Naive thymus-derived CD4-positive, alpha-beta T cell (primary cell): Measurements from ENCODE around the gene SP7. TPM values are rescaled to one million over a fixed set of nuclear protein-coding genes. Genes with fewer than 3 reads are reported as not detected.

Experiments used
- ATAC-seq: fragments of 150-1000 bp; cut with Tn5 transposase; 2 replicates; pipeline ENCODE4 v1.10.0; 2021; ENCODE audit warnings: mild to moderate bottlenecking, moderate library complexity
- CTCF ChIA-PET: fragments of 350-600 bp; sonication (Branson Sonifier 250); formaldehyde crosslinking; loops from one replicate; lab custom pipeline; 2021; ENCODE audit warnings: antibody characterized with exemption; lab: Charles Lee
- POLR2A ChIA-PET: fragments of 350-600 bp; sonication (Branson Sonifier 250); formaldehyde crosslinking; loops from one replicate; lab custom pipeline; 2021; ENCODE audit warnings: antibody characterized with exemption, inconsistent platforms; lab: Charles Lee
- DNase-seq, 9 donors: peaks; one replicate each; pipeline versions ENCODE4 v3.0.0 to v3.0.0-alpha.2; 2020 to 2022; ENCODE audit warnings: mixed read lengths in 1 of 9
- H3K27ac ChIP-seq: one replicate; pipeline ENCODE4 v1.7.0; 2013; ENCODE audit warnings: mild to moderate bottlenecking, low read depth, low read length, moderate library complexity
- H3K27me3 ChIP-seq, 2 donors: one replicate each; pipeline ENCODE4 v1.7.0; 2013; ENCODE audit warnings: low read length in 2 of 2, mild to moderate bottlenecking in 2 of 2, moderate library complexity in 2 of 2; ENCODE audit not compliant: control insufficient read depth in 2 of 2, insufficient read depth in 2 of 2
- H3K36me3 ChIP-seq, 3 experiments: 1 replicate in 2 of 3; 2 replicates in 1 of 3; pipeline ENCODE4 v1.7.0; 2013; ENCODE audit warnings: low read length in 3 of 3, mild to moderate bottlenecking in 3 of 3, moderate library complexity in 1 of 3; ENCODE audit not compliant: insufficient read depth in 3 of 3, control insufficient read depth in 2 of 3
- H3K4me1 ChIP-seq, 2 donors: one replicate each; pipeline ENCODE4 v1.7.0; 2013; ENCODE audit warnings: low read length in 2 of 2, mild to moderate bottlenecking in 2 of 2, moderate library complexity in 1 of 2; ENCODE audit not compliant: control insufficient read depth in 2 of 2, insufficient read depth in 2 of 2
- H3K4me3 ChIP-seq: 2 replicates; pipeline ENCODE4 v1.7.0; 2013; ENCODE audit warnings: mild to moderate bottlenecking, low read length
- H3K9me3 ChIP-seq, 3 experiments: 1 replicate in 2 of 3; 2 replicates in 1 of 3; pipeline ENCODE4 v1.7.0; 2013; ENCODE audit warnings: low read length in 3 of 3; ENCODE audit not compliant: control insufficient read depth in 2 of 3
- H3K27ac Mint-ChIP-seq, 9 donors: one replicate each; pipeline ENCODE4 v1.8.0; 2020 to 2022; ENCODE audit warnings: mixed read lengths in 9 of 9, mild to moderate bottlenecking in 8 of 9, moderate library complexity in 5 of 9, inconsistent platforms in 2 of 9
- H3K27me3 Mint-ChIP-seq, 5 donors: one replicate each; pipeline ENCODE4 v1.8.0; 2021 to 2022; ENCODE audit warnings: mixed read lengths in 5 of 5, mild to moderate bottlenecking in 1 of 5
- H3K36me3 Mint-ChIP-seq, 5 donors: one replicate each; pipeline ENCODE4 v1.8.0; 2020 to 2022; ENCODE audit warnings: mixed read lengths in 5 of 5, mild to moderate bottlenecking in 3 of 5, inconsistent platforms in 1 of 5
- H3K4me1 Mint-ChIP-seq, 7 donors: one replicate each; pipeline ENCODE4 v1.8.0; 2020 to 2022; ENCODE audit warnings: mixed read lengths in 7 of 7, mild to moderate bottlenecking in 3 of 7, inconsistent platforms in 1 of 7
- H3K4me3 Mint-ChIP-seq, 10 donors: one replicate each; pipeline ENCODE4 v1.8.0; 2020 to 2022; ENCODE audit warnings: mild to moderate bottlenecking in 10 of 10, mixed read lengths in 10 of 10, moderate library complexity in 6 of 10, inconsistent platforms in 2 of 10
- H3K9me3 Mint-ChIP-seq, 11 donors: one replicate each; pipeline ENCODE4 v1.8.0; 2020 to 2022; ENCODE audit warnings: mixed read lengths in 11 of 11, mild to moderate bottlenecking in 4 of 11, inconsistent platforms in 1 of 11, moderate library complexity in 1 of 11
- intact Hi-C, 2 donors: fragments of 100-400 bp; cut with micrococcal nuclease; formaldehyde crosslinking; loops; one replicate each; pipeline ENCODE4 v1.15.1; 2023
- polyA plus RNA-seq, 2 donors: library from polyadenylated mRNA; unstranded; fragments of 300-500 nt; fragmentation: Illumina TruSeq; gene quantifications; one replicate each; pipeline ENCODE4 v1.2.3, GENCODE V29; 2021
- total RNA-seq, 6 experiments: library from RNA in 5 of 6; stranded (reverse) in 5 of 6; gene quantifications; 1 replicate in 5 of 6; 2 replicates in 1 of 6; pipeline ENCODE4 v1.2.3 and lab custom pipeline; 2021 to 2026

Gene SP7
- total and polyA plus RNA-seq, 7 experiments from 2014 or later: 0.13 to 0.18 TPM; not detected in 5

DNA sequence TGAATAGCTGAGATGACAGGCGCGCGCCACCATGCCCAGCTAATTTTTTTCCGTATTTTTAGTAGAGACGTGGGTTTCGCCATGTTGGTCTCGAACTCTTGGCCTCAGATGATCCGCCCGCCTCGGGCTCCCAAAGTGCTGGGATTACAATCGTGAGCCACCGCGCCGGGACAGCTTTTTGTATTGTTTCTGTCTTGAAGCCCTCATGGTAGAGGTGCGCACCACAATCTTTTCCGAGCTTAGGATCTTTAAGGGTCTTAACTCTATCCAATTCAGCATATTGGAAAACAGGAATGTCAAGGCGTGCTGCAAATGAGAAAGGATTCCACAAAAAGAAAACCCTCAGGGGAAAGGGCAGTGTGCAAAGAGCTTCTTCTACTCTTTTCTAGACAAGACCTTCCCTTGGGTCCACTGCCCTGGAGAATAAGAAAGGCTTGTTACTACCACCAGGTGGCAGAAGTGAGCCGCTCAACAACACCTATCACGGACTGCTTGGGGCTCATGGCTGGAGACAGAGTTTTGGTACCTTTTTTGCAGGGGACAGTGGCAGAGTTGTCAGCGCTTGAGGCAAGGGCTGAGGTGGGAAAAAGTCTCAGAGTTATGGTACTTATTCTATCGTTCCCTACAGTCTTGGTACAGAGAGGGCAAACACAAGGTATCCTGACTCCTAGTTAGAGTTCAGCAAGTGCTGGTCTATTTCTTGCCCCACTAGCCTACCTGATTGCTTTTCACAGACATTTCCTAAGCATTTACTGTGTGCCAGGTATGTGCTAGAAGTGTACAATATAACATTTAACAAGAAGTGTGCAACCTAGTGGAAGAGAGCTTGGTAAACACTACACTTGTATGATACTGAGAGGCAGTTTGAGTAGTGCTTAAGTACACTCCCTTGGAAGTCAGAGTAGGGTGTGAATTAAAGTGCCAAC, 16.4 kb upstream of the SP7 start:
- H3K4me3 Mint-ChIP-seq: peak overlapping the region in 2 of 10 donors; percentile 14 to 32
- POLR2A ChIA-PET: interaction anchor here (0.7 to 1.7 kb wide), 11 partner anchors 9 to 156 kb away, joined by 3 to 8 read pairs (median 3); partner anchors contain the start of genes SP1 and TARBP2

DNA sequence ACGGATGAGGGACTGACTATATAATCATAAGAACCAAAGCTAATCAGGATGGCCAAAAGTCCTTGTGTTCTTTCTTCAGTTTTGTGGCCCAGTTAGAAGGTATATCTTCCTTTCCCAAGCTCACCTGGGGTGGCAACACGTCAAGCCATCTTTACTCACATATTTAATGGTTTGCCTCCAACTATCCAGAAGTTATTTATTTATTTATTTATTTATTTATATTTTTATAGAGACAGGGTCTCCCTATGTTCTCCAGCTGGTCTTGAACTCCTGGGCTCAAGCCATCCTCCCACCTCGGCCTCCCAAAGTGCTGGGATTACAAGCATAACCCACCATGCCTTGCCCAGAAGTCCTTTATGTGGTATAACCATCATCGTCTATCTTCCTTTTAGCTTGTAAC, 11.8 kb upstream of the SP7 start:
- H3K27ac Mint-ChIP-seq: no peak overlapping the region
- no peaks in the 10 kb centered on the region for H3K9me3 Mint-ChIP-seq
- Histone ChIP-seq H3K4me1 (peaks cover 3 to 10% of the 10 kb centered on the region in 2 donors), H3K27me3 (no peaks in the 10 kb centered on the region), H3K9me3 (no peaks in the 10 kb centered on the region), H3K27ac (no peak overlapping the region), H3K4me3 (no peak overlapping the region), H3K36me3 (no peaks in the 10 kb centered on the region)
- ChIA-PET POLR2A (interaction anchor here (1.1 to 1.2 kb wide), 2 partner anchors 31 to 93 kb away, joined by 4 read pairs; no protein-coding TSS in a partner anchor), CTCF (interaction anchor here (0.6 to 1.1 kb wide), 9 partner anchors 18 to 165 kb away, joined by 3 to 7 read pairs (median 3); partner anchors contain the start of gene AAAS)
- peaks cover 15 to 29% (median 23%) of the 10 kb centered on the region in 7 donors for H3K4me1 Mint-ChIP-seq
- intact Hi-C loops: no loop called here
- no peak for ATAC-seq
- H3K4me3 Mint-ChIP-seq: no peak overlapping the region
- no peaks in the 10 kb centered on the region for H3K27me3 Mint-ChIP-seq
- no peaks in the 10 kb centered on the region for H3K36me3 Mint-ChIP-seq
- no peak for DNase-seq

More for the DNA sequence above, 16.4 kb upstream of the SP7 start:
- Histone ChIP-seq H3K27me3 (no peaks in the 10 kb centered on the region), H3K4me3 (no peak overlapping the region), H3K4me1 (peaks cover 0 to 3% of the 10 kb centered on the region in 2 donors), H3K9me3 (no peaks in the 10 kb centered on the region), H3K36me3 (no peaks in the 10 kb centered on the region), H3K27ac (no peak overlapping the region)
- ATAC-seq (peak; percentile 99), DNase-seq (peak; percentile 58 to 87 (median 82))
- Mint-ChIP-seq H3K9me3 (no peaks in the 10 kb centered on the region), H3K27ac (peak overlapping the region in 6 of 9 donors; percentile 4 to 52 (median 12)), H3K27me3 (no peaks in the 10 kb centered on the region), H3K4me1 (peaks cover 5 to 13% (median 6%) of the 10 kb centered on the region in 7 donors), H3K36me3 (no peaks in the 10 kb centered on the region)
- CTCF ChIA-PET: interaction anchor here (0.5 to 4.8 kb wide), 31 partner anchors 9 to 254 kb away, joined by 3 to 75 read pairs (median 4); partner anchors contain the start of genes AMHR2, NPFF, SP1 and TARBP2
- intact Hi-C loops: loop anchor here (1.0 kb wide), 5 partner anchors 27 to 156 kb away; partner anchors contain the start of gene PRR13 (in 1 of the 2)

DNA sequence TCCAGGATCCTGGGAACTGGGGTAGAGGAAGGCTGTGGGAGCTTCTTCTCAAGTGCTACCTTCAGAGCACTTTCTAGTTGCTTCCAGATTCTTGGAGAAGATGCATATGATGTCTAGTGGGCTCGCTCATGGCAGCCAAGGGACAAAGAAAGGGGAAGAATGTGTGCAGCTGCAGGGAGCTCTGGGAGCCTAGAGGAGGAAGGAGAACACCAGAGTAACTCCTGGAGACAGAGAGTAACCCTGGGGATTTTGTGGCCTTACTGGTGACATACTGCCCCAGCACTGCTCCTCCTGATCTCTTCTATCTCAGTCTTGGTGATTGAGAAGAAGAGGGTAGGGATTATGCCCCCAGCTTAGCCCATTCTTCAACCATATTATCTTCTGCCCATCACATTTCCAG, 10.3 kb upstream of the SP7 start:
- Mint-ChIP-seq H3K4me3 (peak overlapping the region in 4 of 10 donors; percentile 9 to 97 (median 76)), H3K27ac (peak overlapping the region in 2 of 9 donors; percentile 39 to 41), H3K4me1 (peaks cover 11 to 25% (median 17%) of the 10 kb centered on the region in 7 donors), H3K9me3 (no peaks in the 10 kb centered on the region), H3K36me3 (no peaks in the 10 kb centered on the region), H3K27me3 (peaks cover 0 to under 1% (median 0%) of the 10 kb centered on the region in 5 donors)
- Histone ChIP-seq H3K4me3 (no peak overlapping the region), H3K4me1 (peaks cover 0 to 10% of the 10 kb centered on the region in 2 donors), H3K9me3 (no peaks in the 10 kb centered on the region), H3K27me3 (no peaks in the 10 kb centered on the region), H3K27ac (no peak overlapping the region), H3K36me3 (no peaks in the 10 kb centered on the region)
- intact Hi-C loops: no loop called here
- DNase-seq (no peak), ATAC-seq (no peak)
- ChIA-PET CTCF (interaction anchor here (0.7 to 3.0 kb wide), 8 partner anchors 15 to 187 kb away, joined by 3 to 90 read pairs (median 4); partner anchors contain the start of gene AAAS), POLR2A (interaction anchor here (1.1 kb wide), 1 partner anchor 74 kb away, joined by 5 read pairs; no protein-coding TSS in a partner anchor)

DNA sequence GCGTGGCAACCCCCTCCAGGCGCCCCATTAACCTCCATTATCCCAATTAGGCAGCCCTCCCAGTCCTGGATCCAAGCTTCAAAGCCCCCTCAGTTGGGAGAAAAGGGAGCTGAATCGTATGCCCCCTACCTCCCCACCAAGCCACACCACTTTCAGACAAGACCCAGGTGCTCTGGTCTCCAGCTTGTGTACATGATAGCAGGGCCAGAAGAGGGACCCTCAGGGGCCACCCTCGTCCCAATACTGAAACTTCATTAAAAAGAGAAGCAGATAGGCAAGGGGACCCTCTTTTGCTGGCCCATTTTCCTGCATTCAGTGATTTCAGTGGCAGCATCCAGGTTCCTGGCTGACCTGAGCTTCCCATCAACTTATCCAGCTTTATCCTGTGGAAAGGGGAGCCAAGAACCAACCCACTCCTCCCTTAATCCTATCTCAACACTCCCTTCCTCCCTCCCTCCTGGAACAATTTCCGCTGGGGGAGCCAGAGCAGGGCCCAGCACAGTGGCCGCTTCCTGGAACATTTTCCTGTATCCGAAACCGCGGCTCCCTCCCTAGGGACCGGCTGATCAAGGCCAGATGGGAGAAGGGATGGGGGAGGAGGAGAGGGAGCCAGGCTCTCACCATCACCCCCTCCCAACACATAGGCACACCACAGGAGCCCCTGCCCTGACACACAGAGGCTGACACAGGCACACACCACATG, 9.5 kb upstream of the SP7 start:
- DNase-seq: no peak
- H3K9me3 ChIP-seq: no peaks in the 10 kb centered on the region
- H3K27me3 ChIP-seq: no peaks in the 10 kb centered on the region
- Mint-ChIP-seq H3K9me3 (no peaks in the 10 kb centered on the region), H3K4me1 (peaks cover 11 to 25% (median 17%) of the 10 kb centered on the region in 7 donors), H3K4me3 (peak overlapping the region; percentile 91 to 100 (median 97)), H3K27ac (peak overlapping the region in 7 of 9 donors; percentile 28 to 91 (median 90)), H3K36me3 (no peaks in the 10 kb centered on the region), H3K27me3 (peaks cover 0 to 7% (median 0%) of the 10 kb centered on the region in 5 donors)
- intact Hi-C loops: loop anchor here (1.0 to 2.0 kb wide), 9 partner anchors 21 to 279 kb away; partner anchors contain the start of genes MYG1 (in 1 of the 2), PFDN5 (in 1 of the 2) and TARBP2 (in 1 of the 2)
- peak overlapping the region; percentile 79 for H3K4me3 ChIP-seq
- H3K4me1 ChIP-seq: peaks cover 0 to 10% of the 10 kb centered on the region in 2 donors
- ChIA-PET POLR2A (interaction anchor here (0.6 to 3.1 kb wide), 10 partner anchors 10 to 175 kb away, joined by 3 to 52 read pairs (median 4); partner anchors contain the start of gene AAAS), CTCF (interaction anchor here (0.5 to 3.0 kb wide), 26 partner anchors 11 to 1822 kb away, joined by 3 to 90 read pairs (median 4); partner anchors contain the start of genes AAAS, IGFBP6 and MYG1)
- H3K27ac ChIP-seq: peak overlapping the region; percentile 66
- H3K36me3 ChIP-seq: no peaks in the 10 kb centered on the region
- ATAC-seq: peak; percentile 2

DNA sequence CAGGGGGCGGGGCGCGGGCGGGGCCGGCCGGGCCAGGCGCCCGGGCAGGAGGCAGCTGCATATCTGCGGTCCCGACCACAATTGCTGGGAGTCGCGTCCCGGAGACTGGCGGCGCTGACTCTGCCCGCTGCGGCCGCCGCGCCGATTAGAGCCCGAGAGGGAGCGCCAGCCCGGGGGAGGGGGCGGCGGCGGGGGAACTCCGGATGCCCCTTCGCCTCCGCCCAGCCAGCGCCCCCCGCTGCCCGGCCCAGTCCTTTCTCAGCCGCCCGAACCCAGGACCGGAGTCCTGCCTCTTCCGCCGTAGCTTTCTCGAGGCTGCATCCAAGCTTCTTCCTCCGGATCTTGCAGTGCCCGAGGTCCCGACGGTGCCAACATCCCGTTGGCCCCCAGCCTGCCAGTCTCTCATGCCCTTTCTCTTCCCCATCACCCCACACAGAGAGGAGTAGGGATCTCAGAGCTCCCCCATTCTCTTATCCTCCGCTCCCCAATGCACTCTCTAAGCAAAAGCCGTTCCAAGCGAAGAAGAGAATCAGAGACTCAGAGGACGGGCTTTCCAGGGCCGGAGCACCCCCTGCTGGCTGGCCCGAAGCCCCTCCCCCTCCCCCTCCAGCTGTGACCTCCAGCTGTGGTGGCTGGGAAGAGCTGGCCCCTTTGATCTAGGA, 8.8 kb upstream of the SP7 start:
- Mint-ChIP-seq H3K36me3 (no peaks in the 10 kb centered on the region), H3K27me3 (peaks cover 0 to 13% (median 0%) of the 10 kb centered on the region in 5 donors), H3K27ac (peak overlapping the region; percentile 87 to 96 (median 91)), H3K4me1 (peaks cover 11 to 25% (median 17%) of the 10 kb centered on the region in 7 donors), H3K4me3 (peak overlapping the region; percentile 91 to 100 (median 97)), H3K9me3 (no peaks in the 10 kb centered on the region)
- Histone ChIP-seq H3K27me3 (no peaks in the 10 kb centered on the region), H3K9me3 (no peaks in the 10 kb centered on the region), H3K27ac (peak overlapping the region; percentile 66), H3K4me1 (peaks cover 0 to 10% of the 10 kb centered on the region in 2 donors), H3K4me3 (peak overlapping the region; percentile 79), H3K36me3 (no peaks in the 10 kb centered on the region)
- ChIA-PET CTCF (interaction anchor here (0.6 to 3.0 kb wide), 30 partner anchors 10 to 274 kb away, joined by 3 to 90 read pairs (median 4); partner anchors contain the start of genes AAAS, IGFBP6, MYG1 and ZNF740), POLR2A (interaction anchor here (0.6 to 3.1 kb wide), 12 partner anchors 11 to 186 kb away, joined by 3 to 52 read pairs (median 4); partner anchors contain the start of gene AAAS)
- intact Hi-C loops: loop anchor here (1.0 to 2.0 kb wide), 9 partner anchors 21 to 279 kb away; partner anchors contain the start of genes MYG1 (in 1 of the 2), PFDN5 (in 1 of the 2) and TARBP2 (in 1 of the 2)
- ATAC-seq (peak; percentile 89), DNase-seq (peak; percentile 42 to 68 (median 63))
